ENCODE results near the gene SDSL.
A peak's percentile ranks its signal among the peaks of the same experiment; 100 is the strongest.

The SDSL gene

GRCh38 chr12:113396828-113397496, 25.2 kb upstream of the SDSL start:
- DNase-seq (ENCODE audit: low read depth): no peak

GRCh38 chr12:113397497-113398197, 24.5 kb upstream of the SDSL start:
- no peak for DNase-seq (ENCODE audit: low read depth)

- DNase-seq (ENCODE audit: low read depth): no peak
These were observed 23.6 kb upstream of the SDSL start for GRCh38 chr12:113398346-113399290.

- no peak for DNase-seq (ENCODE audit: low read depth)
These were observed 22.7 kb upstream of the SDSL start for GRCh38 chr12:113399490-113399889.

GRCh38 chr12:113400362-113400761, 21.8 kb upstream of the SDSL start:
- no peak for DNase-seq (ENCODE audit: low read depth)

GRCh38 chr12:113401066-113402000, 20.8 kb upstream of the SDSL start:
- no peak for DNase-seq (ENCODE audit: low read depth)

- no peak for DNase-seq (ENCODE audit: low read depth)
These were observed 19.5 kb upstream of the SDSL start for GRCh38 chr12:113402586-113403260.

- no peak for DNase-seq (ENCODE audit: low read depth)
These were observed 18.5 kb upstream of the SDSL start, which contains the start of gene SDS for GRCh38 chr12:113403435-113404415. Gene SDS, minus strand, starts transcription at chr12:113403887. Its CDS starts 4,179 bp downstream, at chr12:113399708.

GRCh38 chr12:113405694-113406093, 16.5 kb upstream of the SDSL start:
- no peak for DNase-seq (ENCODE audit: low read depth)

- DNase-seq (ENCODE audit: low read depth): peak; percentile 64
These were observed 14.1 kb upstream of the SDSL start for GRCh38 chr12:113407931-113408600.

GRCh38 chr12:113408756-113409298, 13.4 kb upstream of the SDSL start:
- no peak for DNase-seq (ENCODE audit: low read depth)

GRCh38 chr12:113409462-113410124, 12.6 kb upstream of the SDSL start:
- DNase-seq (ENCODE audit: low read depth): no peak

GRCh38 chr12:113413488-113413939, 8.7 kb upstream of the SDSL start:
- no peak for DNase-seq (ENCODE audit: low read depth)

- DNase-seq (ENCODE audit: low read depth): no peak
These were observed 7.6 kb upstream of the SDSL start for GRCh38 chr12:113414519-113415038.

- DNase-seq (ENCODE audit: low read depth): no peak
These were observed 6.0 kb upstream of the SDSL start for GRCh38 chr12:113416091-113416754.

- DNase-seq (ENCODE audit: low read depth): peak; percentile 18
These were observed 3.8 kb upstream of the SDSL start for GRCh38 chr12:113418213-113418879.
